T1000 (cell line): ENCODE results near the gene CTDSPL2.
"Not testable (repeated sequence)": the region's sequence is repeated elsewhere in the genome, so short reads cannot be mapped to it uniquely, and the experiment has no call there.

Source experiments
- DNase-seq: peaks from one replicate; lab custom pipeline; 2025; ENCODE audit warnings: mixed read lengths; lab: John Stamatoyannopoulos, UW

Gene CTDSPL2

GRCh38 chr15:44541282-44541958, 114.0 kb downstream of the CTDSPL2 start:
- no peak for DNase-seq

GRCh38 chr15:44542596-44542995, 115.2 kb downstream of the CTDSPL2 start:
- DNase-seq = no peak

GRCh38 chr15:44544745-44545144, 117.3 kb downstream of the CTDSPL2 start:
- DNase-seq = not testable (repeated sequence)

- no peak for DNase-seq
Measured at GRCh38 chr15:44545913-44546802, 118.7 kb downstream of the CTDSPL2 start.

- not testable (repeated sequence) for DNase-seq
Measured at GRCh38 chr15:44549152-44549551, 121.7 kb downstream of the CTDSPL2 start.

- no peak for DNase-seq
Measured at GRCh38 chr15:44550256-44550655, 122.8 kb downstream of the CTDSPL2 start.

GRCh38 chr15:44550734-44551133, 123.3 kb downstream of the CTDSPL2 start:
- no peak for DNase-seq

- DNase-seq = no peak
Measured at GRCh38 chr15:44554934-44555723, 127.7 kb downstream of the CTDSPL2 start.

GRCh38 chr15:44560926-44561325, 133.5 kb downstream of the CTDSPL2 start:
- not testable (repeated sequence) for DNase-seq

GRCh38 chr15:44565387-44566154, 138.1 kb downstream of the CTDSPL2 start:
- DNase-seq = no peak

GRCh38 chr15:44566155-44566540, 138.7 kb downstream of the CTDSPL2 start:
- no peak for DNase-seq

- DNase-seq = no peak
Measured at GRCh38 chr15:44568338-44568737, 140.9 kb downstream of the CTDSPL2 start.

GRCh38 chr15:44569316-44569715, 141.9 kb downstream of the CTDSPL2 start:
- DNase-seq = no peak

GRCh38 chr15:44570361-44570760, 142.9 kb downstream of the CTDSPL2 start:
- no peak for DNase-seq

- DNase-seq = no peak
Measured at GRCh38 chr15:44573386-44573785, 146.0 kb downstream of the CTDSPL2 start.

GRCh38 chr15:44574734-44575133, 147.3 kb downstream of the CTDSPL2 start:
- DNase-seq = no peak
